Panc1 (cell line): ENCODE measurements around the gene IGF1R. TPM values are rescaled to one million over a fixed set of nuclear protein-coding genes. Genes with fewer than 3 reads are reported as not detected.

Experiments
- ATAC-seq: fragments of 200-7000 bp; cut with Tn5 transposase; 2 replicates; pipeline ENCODE4 v1.9.1; 2020; ENCODE audit warnings: mild to moderate bottlenecking, moderate library complexity
- BruUV-seq: library from RNA; stranded (reverse); fragments of 400-500 nt; replicated peaks from 2 replicates; lab custom pipeline; 2021; lab: Mats Ljungman, UMichigan
- CTCF ChIA-PET: fragments of 300-600 bp; sonication (Branson Sonifier 250); formaldehyde crosslinking; loops from one replicate; lab custom pipeline; 2022; ENCODE audit warnings: antibody characterized with exemption; lab: Charles Lee
- POLR2A ChIA-PET: fragments of 300-600 bp; sonication (Branson Sonifier 250); formaldehyde crosslinking; loops from one replicate; lab custom pipeline; 2022; ENCODE audit warnings: antibody characterized with exemption; lab: Charles Lee
- DNase-seq: peaks from one replicate; pipeline ENCODE4 v3.0.0-alpha.2; 2010; ENCODE audit warnings: low read depth, low spot score
- H3K27ac ChIP-seq: 2 replicates; pipeline ENCODE4 v1.5.1; 2011; ENCODE audit warnings: mild to moderate bottlenecking, low read length, inconsistent platforms
- H3K27me3 ChIP-seq: fragments of 200-500 bp; sonication (Bioruptor generic); 2 replicates; pipeline ENCODE4 v1.6.0; 2014; ENCODE audit warnings: low read length, inconsistent platforms; ENCODE audit not compliant: control insufficient read depth, insufficient read depth
- H3K36me3 ChIP-seq: fragments of 200-500 bp; sonication (Bioruptor generic); 2 replicates; pipeline ENCODE4 v1.5.1; 2014; ENCODE audit warnings: inconsistent platforms, mild to moderate bottlenecking, low read length, moderate library complexity; ENCODE audit not compliant: control insufficient read depth, insufficient read depth
- H3K4me1 ChIP-seq: 2 replicates; pipeline ENCODE4 v1.5.1; 2011; ENCODE audit warnings: inconsistent platforms, mild to moderate bottlenecking, low read length, moderate library complexity; ENCODE audit not compliant: control insufficient read depth, insufficient read depth
- H3K4me3 ChIP-seq, 2 experiments: 2 replicates each; pipeline ENCODE4 v1.5.1; 2011 to 2012; ENCODE audit warnings: low read depth in 2 of 2, low read length in 2 of 2, mild to moderate bottlenecking in 2 of 2, inconsistent platforms in 1 of 2, moderate library complexity in 1 of 2
- H3K9me3 ChIP-seq: fragments of 200-500 bp; sonication (Bioruptor generic); 2 replicates; pipeline ENCODE4 v1.5.1; 2014; ENCODE audit warnings: low read depth, mild to moderate bottlenecking, inconsistent platforms, low read length, moderate library complexity; ENCODE audit not compliant: control insufficient read depth, insufficient read depth
- CTCF ChIP-seq: fragments of 450-650 bp; IDR thresholded peaks from 2 replicates; pipeline ENCODE4 v1.5.1; 2017; ENCODE audit warnings: mild to moderate bottlenecking
- POLR2AphosphoS5 ChIP-seq: IDR thresholded peaks from 2 replicates; pipeline ENCODE4 v1.6.1; 2012; ENCODE audit warnings: mild to moderate bottlenecking, low read depth, low read length, moderate library complexity
- REST ChIP-seq, 2 experiments: IDR thresholded peaks; 2 replicates each; pipeline ENCODE4 v1.6.1; 2011 to 2012; ENCODE audit warnings: low read depth in 2 of 2, control low read depth in 1 of 2, low read length in 1 of 2, mild to moderate bottlenecking in 1 of 2, moderate library complexity in 1 of 2; ENCODE audit not compliant: insufficient read depth in 1 of 2
- SIN3A ChIP-seq: IDR thresholded peaks from 2 replicates; pipeline ENCODE4 v1.6.1; 2012; ENCODE audit warnings: low read depth, mild to moderate bottlenecking, low read length, moderate library complexity, borderline replicate concordance; ENCODE audit not compliant: insufficient read depth
- TCF7L2 ChIP-seq: IDR thresholded peaks from 2 replicates; pipeline ENCODE4 v1.6.1; 2011; ENCODE audit warnings: mild to moderate bottlenecking, low read depth, low read length, inconsistent platforms
- in situ Hi-C: cut with HindIII; loops from 2 replicates; pipeline ENCODE4 v1.10.0; 2016; ENCODE audit warnings: low sequenced_read_pairs, low pct_unique_long_range_greater_than_20kb
- intact Hi-C: fragments of 100-400 bp; cut with micrococcal nuclease; formaldehyde crosslinking; loops from one replicate; pipeline ENCODE4 v1.10.0; 2022; ENCODE audit not compliant: unreplicated experiment
- total RNA-seq: library from RNA; stranded (reverse); gene quantifications from one replicate; pipeline ENCODE4 v1.2.1, GENCODE V29; 2021; ENCODE audit not compliant: unreplicated experiment

Gene IGF1R
- total RNA-seq, 1 experiment from 2014 or later = 77.1 TPM

GRCh38 chr15:98692213-98692612 is 43.9 kb downstream of the IGF1R start:
- no TSS peak for BruUV-seq
- in situ Hi-C loops (no loop called here), intact Hi-C loops (no loop called here)
- H3K36me3 ChIP-seq = no peaks in the 10 kb centered on the region
- H3K4me3 ChIP-seq = no peak overlapping the region
- DNase-seq = no peak
- H3K4me1 ChIP-seq = peaks cover 43% of the 10 kb centered on the region
- TF ChIP-seq POLR2AphosphoS5 (no peak), TCF7L2 (no peak), REST (IDR thresholded peaks at IDR 0.05; ENCODE audit: insufficient read depth in 1 of 2, low read depth in 2 of 2, low read length in 1 of 2) (no peak), CTCF (no peak), SIN3A (no peak)
- no peaks in the 10 kb centered on the region for H3K27me3 ChIP-seq
- H3K9me3 ChIP-seq = no peaks in the 10 kb centered on the region
- ATAC-seq = no peak
- POLR2A ChIA-PET = no interaction called here
- no peak overlapping the region for H3K27ac ChIP-seq
- CTCF ChIA-PET = interaction anchor here (0.6 kb wide), 1 partner anchor 170 kb away, joined by 4 read pairs; no protein-coding TSS in a partner anchor

GRCh38 chr15:98694161-98694560 is 45.8 kb downstream of the IGF1R start:
- intact Hi-C loops = no loop called here
- ChIA-PET CTCF (interaction anchor here (0.6 kb wide), 1 partner anchor 8 kb away, joined by 6 read pairs; no protein-coding TSS in a partner anchor), POLR2A (no interaction called here)
- Histone ChIP-seq H3K4me3 (no peak overlapping the region), H3K27ac (no peak overlapping the region), H3K4me1 (peaks cover 33% of the 10 kb centered on the region), H3K9me3 (no peaks in the 10 kb centered on the region), H3K36me3 (no peaks in the 10 kb centered on the region), H3K27me3 (no peaks in the 10 kb centered on the region)
- no peak for TF ChIP-seq SIN3A
- TF ChIP-seq TCF7L2 = no peak
- TF ChIP-seq CTCF = no peak
- TF ChIP-seq REST (IDR thresholded peaks at IDR 0.05; ENCODE audit: insufficient read depth in 1 of 2, low read depth in 2 of 2, low read length in 1 of 2) = no peak
- ATAC-seq (no peak), DNase-seq (no peak)
- in situ Hi-C loops = no loop called here
- BruUV-seq = no TSS peak
